D721Med (cell line): Measurements from ENCODE around the gene MEI4.

Experiments used
- DNase-seq: peaks from one replicate; pipeline ENCODE4 v3.0.0; 2011; ENCODE audit warnings: low spot score; ENCODE audit not compliant: insufficient read length
- FAIRE-seq: peaks from 2 replicates; lab custom pipeline; 2011; peaks lifted over from hg19 to GRCh38; lab: Jason Lieb, UNC
- CTCF ChIP-seq: IDR thresholded peaks from 2 replicates; pipeline ENCODE4 v1.5.1; 2012; ENCODE audit warnings: mild to moderate bottlenecking, control low read depth; ENCODE audit not compliant: insufficient read depth; ENCODE audit errors: missing control alignments

Gene MEI4

GRCh38 chr6:77626426-77626825 lies 26.4 kb upstream of the MEI4 start:
- TF ChIP-seq CTCF, result no peak
- DNase-seq, result no peak
- FAIRE-seq, result no peak

DNA sequence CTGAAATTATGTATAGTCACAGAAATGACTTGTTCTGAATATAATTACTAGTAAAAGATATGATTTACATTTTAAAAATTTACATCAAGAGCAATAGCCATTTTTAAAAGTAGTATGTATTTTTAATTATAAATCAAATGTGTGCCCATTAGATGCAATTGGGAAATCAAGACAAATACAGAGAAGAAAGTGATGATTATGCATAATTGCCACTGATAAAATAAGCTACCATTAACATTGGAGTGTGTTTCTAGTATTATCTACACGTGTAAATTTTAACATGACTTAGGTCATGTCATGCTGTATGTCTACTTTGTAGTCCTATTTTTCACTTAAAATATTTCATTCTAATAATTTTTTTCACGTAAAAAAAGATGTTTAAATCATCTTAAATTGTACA lies 22.8 kb upstream of the MEI4 start:
- TF ChIP-seq CTCF, result no peak

GRCh38 chr6:77633471-77633870 lies 19.4 kb upstream of the MEI4 start:
- no peak for TF ChIP-seq CTCF
- FAIRE-seq (no peak), DNase-seq (no peak)

More for the DNA sequence above, 22.8 kb upstream of the MEI4 start:
- no peak for FAIRE-seq
- DNase-seq, result no peak

DNA sequence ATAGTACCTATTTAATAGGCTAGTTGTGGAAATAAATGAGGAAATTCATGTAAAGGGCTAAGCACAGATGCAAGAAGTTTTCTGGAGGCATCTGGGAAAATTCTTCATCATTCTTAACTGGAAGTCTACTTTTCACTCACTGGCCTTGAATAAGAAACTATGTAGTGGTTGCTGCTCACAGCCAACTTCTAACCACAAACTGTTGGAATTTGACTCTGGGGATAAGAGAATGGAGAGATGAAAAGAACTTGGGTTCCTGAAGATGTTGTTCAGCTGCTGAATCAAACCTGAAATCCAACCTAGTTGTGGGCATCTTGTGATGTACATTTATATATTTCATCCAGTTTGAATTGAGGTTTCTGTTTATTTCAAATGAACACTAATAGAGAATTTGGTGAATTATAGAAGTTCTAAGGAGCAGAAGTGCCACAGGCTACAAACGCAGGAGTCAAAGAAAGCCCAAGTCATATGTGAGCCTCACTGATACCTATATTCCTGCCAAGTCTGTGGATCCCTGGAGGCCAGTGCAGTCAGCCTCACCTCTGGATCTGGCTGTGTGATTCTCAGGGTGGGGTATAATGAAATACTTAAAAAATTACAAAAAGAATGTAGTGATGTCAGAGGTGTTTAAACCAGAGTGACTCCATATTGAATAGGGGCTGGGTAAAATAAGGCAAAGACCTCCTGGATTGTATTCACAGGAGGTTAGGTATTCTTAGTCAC lies 18.7 kb upstream of the MEI4 start:
- no peak for DNase-seq
- TF ChIP-seq CTCF, result no peak
- FAIRE-seq, result no peak

GRCh38 chr6:77638129-77638830 lies 14.6 kb upstream of the MEI4 start:
- no peak for DNase-seq
- TF ChIP-seq CTCF, result no peak
- FAIRE-seq, result no peak

DNA sequence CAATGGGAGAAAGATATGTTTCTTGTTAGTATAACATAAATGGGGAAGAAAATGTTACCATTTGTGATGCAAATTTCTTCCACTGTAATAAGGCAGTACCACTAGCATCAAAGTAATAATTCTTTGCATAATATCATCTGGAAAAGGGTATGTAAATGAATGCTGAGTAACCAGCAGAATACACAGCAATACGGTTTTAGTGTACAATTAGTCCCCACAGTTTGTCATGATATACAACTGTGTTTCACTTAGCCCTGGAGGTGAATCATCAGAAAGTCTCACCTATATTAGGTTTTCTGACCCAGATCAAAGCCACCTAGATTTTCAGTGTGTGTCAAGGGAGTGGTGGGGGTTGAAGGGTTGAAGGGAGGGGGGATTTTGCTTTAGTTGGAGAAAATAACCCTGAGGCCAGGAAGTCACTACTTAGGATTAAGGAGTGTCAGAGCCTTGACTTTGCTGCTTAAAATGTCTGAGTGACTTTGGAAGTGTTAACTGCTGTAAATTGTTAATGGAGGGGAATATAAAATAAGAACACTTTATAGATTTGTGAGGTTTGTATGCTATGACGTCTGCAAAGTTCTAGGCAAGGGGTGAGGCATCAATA lies 8.6 kb upstream of the MEI4 start:
- TF ChIP-seq CTCF, result no peak
- FAIRE-seq (no peak), DNase-seq (no peak)
